ENCODE measurements around the gene FYTTD1. TPM values are rescaled to one million over a fixed set of nuclear protein-coding genes. Genes with fewer than 3 reads are reported as not detected.

Gene FYTTD1
- total RNA-seq, 1 donor from 2014 or later = 50.8 TPM

DNA sequence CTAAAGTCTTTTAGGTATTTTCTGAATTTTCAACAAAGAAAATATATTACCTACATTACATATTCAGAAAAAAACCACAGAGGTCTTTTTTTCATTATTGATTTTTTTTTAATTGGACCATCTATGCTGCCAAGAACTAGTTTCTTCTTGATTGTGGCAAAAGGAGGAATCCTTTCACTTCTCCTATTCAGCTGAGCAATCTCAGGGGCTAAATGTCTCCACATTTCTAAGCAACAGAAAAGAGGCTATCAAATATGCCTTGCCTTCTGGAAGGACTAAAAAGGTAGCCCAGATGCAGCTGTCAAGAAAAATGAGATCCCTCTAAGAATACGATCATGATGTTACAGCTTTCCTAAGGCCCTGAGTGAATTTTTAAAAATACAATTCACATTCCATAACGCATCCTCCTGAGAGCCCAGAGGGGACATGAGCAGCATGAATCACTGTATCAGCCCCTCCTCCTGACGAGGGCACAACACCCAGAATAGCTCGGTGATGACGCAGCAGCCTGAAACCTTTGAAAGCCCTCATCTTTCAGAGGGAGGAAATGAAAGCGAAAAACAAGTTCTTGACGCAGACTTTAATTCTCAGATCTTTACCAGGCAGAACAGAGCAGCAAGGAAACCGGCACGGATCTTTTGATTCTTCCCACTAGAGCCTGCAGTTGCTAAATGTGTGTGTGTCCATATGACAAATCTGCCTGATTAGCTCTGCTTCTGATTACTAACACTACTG, 37.5 kb upstream of the FYTTD1 start:
- no peak for DNase-seq (ENCODE audit: low spot score, unreplicated experiment)
- Mint-ChIP-seq H3K4me1 (ENCODE audit: low read depth) (no peaks in the 10 kb centered on the region), H3K9me3 (ENCODE audit: low read depth) (no peaks in the 10 kb centered on the region), H3K27me3 (no peaks in the 10 kb centered on the region), H3K27ac (peak overlapping the region; percentile 13), H3K36me3 (ENCODE audit: insufficient read depth) (peaks cover 7% of the 10 kb centered on the region), H3K4me3 (ENCODE audit: low read depth) (no peak overlapping the region)
- TF ChIP-seq, protein P1, sequence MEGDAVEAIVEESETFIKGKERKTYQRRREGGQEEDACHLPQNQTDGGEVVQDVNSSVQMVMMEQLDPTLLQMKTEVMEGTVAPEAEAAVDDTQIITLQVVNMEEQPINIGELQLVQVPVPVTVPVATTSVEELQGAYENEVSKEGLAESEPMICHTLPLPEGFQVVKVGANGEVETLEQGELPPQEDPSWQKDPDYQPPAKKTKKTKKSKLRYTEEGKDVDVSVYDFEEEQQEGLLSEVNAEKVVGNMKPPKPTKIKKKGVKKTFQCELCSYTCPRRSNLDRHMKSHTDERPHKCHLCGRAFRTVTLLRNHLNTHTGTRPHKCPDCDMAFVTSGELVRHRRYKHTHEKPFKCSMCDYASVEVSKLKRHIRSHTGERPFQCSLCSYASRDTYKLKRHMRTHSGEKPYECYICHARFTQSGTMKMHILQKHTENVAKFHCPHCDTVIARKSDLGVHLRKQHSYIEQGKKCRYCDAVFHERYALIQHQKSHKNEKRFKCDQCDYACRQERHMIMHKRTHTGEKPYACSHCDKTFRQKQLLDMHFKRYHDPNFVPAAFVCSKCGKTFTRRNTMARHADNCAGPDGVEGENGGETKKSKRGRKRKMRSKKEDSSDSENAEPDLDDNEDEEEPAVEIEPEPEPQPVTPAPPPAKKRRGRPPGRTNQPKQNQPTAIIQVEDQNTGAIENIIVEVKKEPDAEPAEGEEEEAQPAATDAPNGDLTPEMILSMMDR (IDR thresholded peaks at IDR 0.05; ENCODE audit: unreplicated experiment) = no peak

DNA sequence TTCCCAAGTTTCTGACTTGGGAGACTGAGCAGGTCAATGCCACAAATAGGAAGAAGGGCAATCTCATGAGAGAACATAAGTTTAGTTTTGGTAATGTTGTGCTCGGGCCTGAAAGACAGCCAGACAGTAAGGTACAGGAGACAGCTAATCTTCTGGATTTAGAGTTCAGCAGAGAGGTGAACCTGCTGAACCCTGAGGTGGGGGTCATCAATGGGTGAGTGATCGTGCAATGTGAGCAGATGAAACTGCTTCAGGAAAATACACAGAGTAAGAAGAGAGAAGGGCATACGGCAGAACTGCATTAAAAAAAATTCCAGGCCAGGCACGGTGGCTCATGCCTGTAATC, 36.2 kb upstream of the FYTTD1 start:
- peaks cover 11% of the 10 kb centered on the region for H3K36me3 Mint-ChIP-seq (ENCODE audit: insufficient read depth)
- no peaks in the 10 kb centered on the region for H3K27me3 Mint-ChIP-seq
- no peaks in the 10 kb centered on the region for H3K4me1 Mint-ChIP-seq (ENCODE audit: low read depth)
- H3K4me3 Mint-ChIP-seq (ENCODE audit: low read depth) = no peak overlapping the region
- no peak for DNase-seq (ENCODE audit: low spot score, unreplicated experiment)
- no peaks in the 10 kb centered on the region for H3K9me3 Mint-ChIP-seq (ENCODE audit: low read depth)
- H3K27ac Mint-ChIP-seq = peak overlapping the region; percentile 11
- TF ChIP-seq, protein P1 (IDR thresholded peaks at IDR 0.05; ENCODE audit: unreplicated experiment) = no peak

DNA sequence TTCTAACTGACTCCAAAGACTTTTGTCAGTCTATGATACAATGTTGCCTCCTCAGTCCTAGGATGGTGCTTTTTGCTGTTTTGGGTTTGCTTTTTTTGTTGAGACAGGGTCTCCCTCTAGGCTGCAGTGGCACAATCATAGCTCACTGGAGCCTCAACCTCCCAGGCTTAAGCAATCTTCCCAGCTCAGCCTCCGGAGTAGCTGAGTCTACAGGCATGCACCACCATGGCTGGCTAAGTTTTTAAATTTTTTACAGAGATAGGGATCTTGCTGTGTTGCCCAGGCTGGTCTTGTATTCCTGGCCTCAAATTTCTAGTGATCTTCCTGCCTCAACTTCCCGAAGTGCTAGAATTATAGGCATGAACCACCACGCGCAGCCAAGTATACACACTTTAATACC, 35.4 kb upstream of the FYTTD1 start:
- H3K27ac Mint-ChIP-seq = no peak overlapping the region

DNA sequence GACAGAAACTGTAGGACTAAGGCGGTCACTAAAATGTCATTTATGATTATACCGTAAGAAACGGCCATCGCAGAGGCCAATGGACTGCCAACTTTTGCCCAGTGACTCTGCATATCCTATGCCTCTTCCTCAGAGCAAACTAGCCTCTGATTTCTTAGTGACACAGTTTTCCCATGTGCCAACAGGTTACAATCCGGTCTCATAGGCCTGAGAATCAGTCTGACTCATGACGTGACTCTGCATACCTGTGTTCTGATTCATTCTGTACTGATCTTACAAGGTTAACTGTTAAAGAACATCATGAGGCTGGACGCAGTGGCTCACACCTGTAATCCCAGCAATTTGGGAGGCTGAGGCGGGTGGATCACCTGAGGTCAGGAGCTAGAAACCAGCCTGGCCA, 30.8 kb upstream of the FYTTD1 start:
- Mint-ChIP-seq H3K4me1 (ENCODE audit: low read depth) (peaks cover 2% of the 10 kb centered on the region), H3K27ac (no peak overlapping the region), H3K9me3 (ENCODE audit: low read depth) (peaks cover 4% of the 10 kb centered on the region), H3K36me3 (ENCODE audit: insufficient read depth) (peaks cover 17% of the 10 kb centered on the region), H3K4me3 (ENCODE audit: low read depth) (no peak overlapping the region), H3K27me3 (no peaks in the 10 kb centered on the region)
- DNase-seq (ENCODE audit: low spot score, unreplicated experiment) = no peak
- TF ChIP-seq, protein P1 (IDR thresholded peaks at IDR 0.05; ENCODE audit: unreplicated experiment) = no peak

More for the DNA sequence above, 35.4 kb upstream of the FYTTD1 start:
- Mint-ChIP-seq H3K4me3 (ENCODE audit: low read depth) (no peak overlapping the region), H3K36me3 (ENCODE audit: insufficient read depth) (peaks cover 11% of the 10 kb centered on the region), H3K9me3 (ENCODE audit: low read depth) (no peaks in the 10 kb centered on the region), H3K27me3 (no peaks in the 10 kb centered on the region), H3K4me1 (ENCODE audit: low read depth) (no peaks in the 10 kb centered on the region)
- TF ChIP-seq, protein P1 (IDR thresholded peaks at IDR 0.05; ENCODE audit: unreplicated experiment) = no peak
- no peak for DNase-seq (ENCODE audit: low spot score, unreplicated experiment)

DNA sequence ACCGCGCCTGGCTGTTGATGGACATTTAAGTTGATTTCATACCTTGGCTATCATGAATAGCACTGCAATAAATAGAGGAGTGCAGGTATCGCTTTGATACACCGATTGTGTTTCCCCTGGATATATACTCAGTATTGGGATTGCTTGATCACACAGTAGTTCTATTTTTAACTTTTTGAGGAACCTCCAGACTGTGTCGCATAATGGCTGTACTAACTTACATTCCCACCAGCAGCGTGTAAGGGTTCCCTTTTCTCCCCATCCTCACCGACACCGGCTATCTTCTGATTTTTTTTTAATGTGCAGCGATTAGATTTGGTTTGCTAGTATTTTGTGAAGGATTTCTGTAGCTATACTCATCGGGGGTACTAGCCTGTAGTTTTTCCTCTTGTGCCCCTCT, 29.0 kb upstream of the FYTTD1 start:
- H3K9me3 Mint-ChIP-seq (ENCODE audit: low read depth) = peaks cover 4% of the 10 kb centered on the region
- TF ChIP-seq, protein P1 (IDR thresholded peaks at IDR 0.05; ENCODE audit: unreplicated experiment) = no peak
- no peak for DNase-seq (ENCODE audit: low spot score, unreplicated experiment)
- no peak overlapping the region for H3K4me3 Mint-ChIP-seq (ENCODE audit: low read depth)
- H3K27ac Mint-ChIP-seq = no peak overlapping the region
- no peaks in the 10 kb centered on the region for H3K27me3 Mint-ChIP-seq
- H3K4me1 Mint-ChIP-seq (ENCODE audit: low read depth) = peaks cover 2% of the 10 kb centered on the region
- peaks cover 17% of the 10 kb centered on the region for H3K36me3 Mint-ChIP-seq (ENCODE audit: insufficient read depth)

Data from progenitor cell of endocrine pancreas (in vitro differentiated cells).